Measurements from ENCODE around the gene GCFC2.

Gene GCFC2

GRCh38 chr2:75645643-75646042, 65.1 kb downstream of the GCFC2 start:
- ATAC-seq, result no peak
- TF ChIP-seq CREB5 (CRISPR knock-in tag; IDR thresholded peaks at IDR 0.05; ENCODE audit: low read depth) (no peak), ZFP3 (CRISPR knock-in tag; IDR thresholded peaks at IDR 0.05) (no peak), CSDC2 (CRISPR knock-in tag; IDR thresholded peaks at IDR 0.05) (no peak), ZNF70 (CRISPR knock-in tag; IDR thresholded peaks at IDR 0.05) (no peak), SNAI2 (CRISPR knock-in tag; IDR thresholded peaks at IDR 0.05) (no peak), ZNF565 (CRISPR knock-in tag; conservative IDR thresholded peaks at IDR 0.05; ENCODE audit: low read depth) (no peak), CSRNP3 (CRISPR knock-in tag; IDR thresholded peaks at IDR 0.05) (no peak), TOX (CRISPR knock-in tag; IDR thresholded peaks at IDR 0.05; ENCODE audit: borderline replicate concordance) (no peak), ESRRG (CRISPR knock-in tag; IDR thresholded peaks at IDR 0.05) (no peak), OSR1 (CRISPR knock-in tag; IDR thresholded peaks at IDR 0.05) (no peak), RARB (CRISPR knock-in tag; IDR thresholded peaks at IDR 0.05) (no peak), PPARA (CRISPR knock-in tag; IDR thresholded peaks at IDR 0.05; ENCODE audit: borderline replicate concordance) (no peak), ZC3H10 (CRISPR knock-in tag; IDR thresholded peaks at IDR 0.05) (no peak), ISL1 (CRISPR knock-in tag; IDR thresholded peaks at IDR 0.05) (no peak), ARNTL (CRISPR knock-in tag; IDR thresholded peaks at IDR 0.05; ENCODE audit: borderline replicate concordance, low read depth) (no peak), BACH2 (CRISPR knock-in tag; IDR thresholded peaks at IDR 0.05; ENCODE audit: borderline replicate concordance) (no peak), GLIS3 (CRISPR knock-in tag; IDR thresholded peaks at IDR 0.05) (no peak), ZNF8 (CRISPR knock-in tag; IDR thresholded peaks at IDR 0.05) (no peak), TCF4 (CRISPR knock-in tag; IDR thresholded peaks at IDR 0.05; ENCODE audit: borderline replicate concordance) (no peak)

GRCh38 chr2:75643980-75644379, 66.7 kb downstream of the GCFC2 start:
- no peak for TF ChIP-seq RARB (CRISPR knock-in tag; IDR thresholded peaks at IDR 0.05)
- no peak for TF ChIP-seq ZNF8 (CRISPR knock-in tag; IDR thresholded peaks at IDR 0.05)
- no peak for TF ChIP-seq ZFP3 (CRISPR knock-in tag; IDR thresholded peaks at IDR 0.05)
- no peak for TF ChIP-seq ZC3H10 (CRISPR knock-in tag; IDR thresholded peaks at IDR 0.05)
- TF ChIP-seq ZNF70 (CRISPR knock-in tag; IDR thresholded peaks at IDR 0.05), result no peak
- no peak for TF ChIP-seq TCF4 (CRISPR knock-in tag; IDR thresholded peaks at IDR 0.05; ENCODE audit: borderline replicate concordance)
- TF ChIP-seq OSR1 (CRISPR knock-in tag; IDR thresholded peaks at IDR 0.05), result no peak
- no peak for TF ChIP-seq ARNTL (CRISPR knock-in tag; IDR thresholded peaks at IDR 0.05; ENCODE audit: borderline replicate concordance, low read depth)
- TF ChIP-seq SNAI2 (CRISPR knock-in tag; IDR thresholded peaks at IDR 0.05), result no peak
- TF ChIP-seq TSHZ2 (CRISPR knock-in tag; IDR thresholded peaks at IDR 0.05), result no peak
- no peak for TF ChIP-seq ESRRG (CRISPR knock-in tag; IDR thresholded peaks at IDR 0.05)
- no peak for TF ChIP-seq GLIS3 (CRISPR knock-in tag; IDR thresholded peaks at IDR 0.05)
- no peak for ATAC-seq

GRCh38 chr2:75641587-75641986, 69.1 kb downstream of the GCFC2 start:
- TF ChIP-seq ZC3H10 (CRISPR knock-in tag; IDR thresholded peaks at IDR 0.05) (no peak), TCF4 (CRISPR knock-in tag; IDR thresholded peaks at IDR 0.05; ENCODE audit: borderline replicate concordance) (no peak), CSRNP3 (CRISPR knock-in tag; IDR thresholded peaks at IDR 0.05) (no peak), TSHZ2 (CRISPR knock-in tag; IDR thresholded peaks at IDR 0.05) (no peak), GLIS3 (CRISPR knock-in tag; IDR thresholded peaks at IDR 0.05) (no peak), RARB (CRISPR knock-in tag; IDR thresholded peaks at IDR 0.05) (no peak), PPARA (CRISPR knock-in tag; IDR thresholded peaks at IDR 0.05; ENCODE audit: borderline replicate concordance) (no peak), POU6F1 (CRISPR knock-in tag; IDR thresholded peaks at IDR 0.05; ENCODE audit: borderline replicate concordance, low read depth) (no peak), ZFP30 (CRISPR knock-in tag; IDR thresholded peaks at IDR 0.05) (no peak), TOX (CRISPR knock-in tag; IDR thresholded peaks at IDR 0.05; ENCODE audit: borderline replicate concordance) (no peak), BACH2 (CRISPR knock-in tag; IDR thresholded peaks at IDR 0.05; ENCODE audit: borderline replicate concordance) (no peak), ISL1 (CRISPR knock-in tag; IDR thresholded peaks at IDR 0.05) (no peak), PATZ1 (CRISPR knock-in tag; IDR thresholded peaks at IDR 0.05; ENCODE audit: borderline replicate concordance) (no peak), SNAI2 (CRISPR knock-in tag; IDR thresholded peaks at IDR 0.05) (no peak)
- no peak for ATAC-seq
